H1 (cell line): ENCODE results near the gene IQGAP3. TPM values are rescaled to one million over a fixed set of nuclear protein-coding genes. Genes with fewer than 3 reads are reported as not detected.

Source experiments
- CTCF ChIA-PET: fragments of 300-600 bp; sonication (Branson Sonifier 250); formaldehyde crosslinking; loops from one replicate; lab custom pipeline; 2021; ENCODE audit not compliant: partially characterized antibody; lab: Charles Lee
- POLR2A ChIA-PET: fragments of 300-600 bp; sonication (Branson Sonifier 250); formaldehyde crosslinking; loops from one replicate; lab custom pipeline; 2021; ENCODE audit warnings: inconsistent platforms; ENCODE audit not compliant: partially characterized antibody; lab: Charles Lee
- DNase-seq, 2 experiments: peaks; one replicate each; pipeline versions ENCODE4 v3.0.0 to v3.0.0-alpha.2; 2010 to 2022; ENCODE audit warnings: low spot score in 2 of 2, low read depth in 1 of 2, mixed read lengths in 1 of 2
- FAIRE-seq: peaks from 2 replicates; lab custom pipeline; 2011; peaks lifted over from hg19 to GRCh38; lab: Jason Lieb, UNC
- H2AFZ ChIP-seq: 2 replicates; pipeline ENCODE4 v1.8.1; 2012; ENCODE audit warnings: low read length, inconsistent platforms
- H2AK5ac ChIP-seq: 2 replicates; pipeline ENCODE4 v1.6.1; 2013; ENCODE audit warnings: low read depth, low read length
- H2BK120ac ChIP-seq: replicated peaks from 2 replicates; pipeline ENCODE3; 2013; ENCODE audit warnings: low read depth, low read length, inconsistent platforms
- H2BK12ac ChIP-seq: 2 replicates; pipeline ENCODE4 v1.6.1; 2013; ENCODE audit warnings: low read depth, low read length
- H2BK15ac ChIP-seq: 2 replicates; pipeline ENCODE4 v1.6.1; 2013; ENCODE audit warnings: low read length
- H2BK20ac ChIP-seq: 2 replicates; pipeline ENCODE4 v1.6.1; 2013; ENCODE audit warnings: low read length
- H2BK5ac ChIP-seq: 2 replicates; pipeline ENCODE4 v1.6.1; 2013; ENCODE audit warnings: low read depth, low read length
- H3K14ac ChIP-seq: 2 replicates; pipeline ENCODE4 v1.6.1; 2013; ENCODE audit warnings: inconsistent platforms; ENCODE audit not compliant: insufficient read length
- H3K18ac ChIP-seq: 2 replicates; pipeline ENCODE4 v1.6.1; 2013; ENCODE audit warnings: low read length; ENCODE audit errors: extremely low read depth
- H3K23ac ChIP-seq: 2 replicates; pipeline ENCODE4 v1.6.1; 2013; ENCODE audit warnings: inconsistent platforms; ENCODE audit not compliant: insufficient read length
- H3K23me2 ChIP-seq: 2 replicates; pipeline ENCODE4 v1.6.1; 2013; ENCODE audit warnings: low read depth, low read length
- H3K27ac ChIP-seq: 2 replicates; pipeline ENCODE4 v1.6.1; 2011; ENCODE audit warnings: low read depth, low read length, inconsistent platforms
- H3K27me3 ChIP-seq, 4 experiments: replicated peaks in 1 of 4; 1 replicate in 1 of 4; 2 replicates in 3 of 4; pipeline versions ENCODE4 v1.6.1 to v1.8.1; 2011 to 2013; ENCODE audit warnings: low read length in 3 of 4, mild to moderate bottlenecking in 3 of 4, inconsistent platforms in 2 of 4, mixed read lengths in 2 of 4, moderate library complexity in 1 of 4; ENCODE audit not compliant: control insufficient read depth in 3 of 4, insufficient read depth in 3 of 4; ENCODE audit errors: extremely low read depth in 1 of 4
- H3K36me3 ChIP-seq, 4 experiments: 2 replicates each; pipeline versions ENCODE4 v1.6.1 to v1.8.1; 2011 to 2013; ENCODE audit warnings: mild to moderate bottlenecking in 4 of 4, low read length in 3 of 4, moderate library complexity in 2 of 4, control low read depth in 1 of 4, inconsistent platforms in 1 of 4; ENCODE audit not compliant: insufficient read depth in 4 of 4, control insufficient read depth in 2 of 4
- H3K4ac ChIP-seq: replicated peaks from 2 replicates; pipeline ENCODE3; 2013; ENCODE audit warnings: low read length, low read depth, mixed read lengths, inconsistent platforms; ENCODE audit not compliant: insufficient read length
- H3K4me1 ChIP-seq, 4 experiments: replicated peaks in 1 of 4; 1 replicate in 1 of 4; 2 replicates in 3 of 4; pipeline versions ENCODE4 v1.6.1 to v1.8.1; 2011 to 2013; ENCODE audit warnings: low read length in 3 of 4, inconsistent platforms in 2 of 4, mixed read lengths in 1 of 4; ENCODE audit not compliant: insufficient read depth in 4 of 4, control insufficient read depth in 3 of 4
- H3K4me2 ChIP-seq, 2 experiments: 2 replicates each; pipeline versions ENCODE4 v1.6.1 to v1.8.1; 2011 to 2013; ENCODE audit warnings: low read depth in 2 of 2, low read length in 2 of 2, control low read depth in 1 of 2, inconsistent platforms in 1 of 2, mild to moderate bottlenecking in 1 of 2; ENCODE audit not compliant: insufficient read depth in 1 of 2
- H3K4me3 ChIP-seq, 4 experiments: fragments of 200-600, 300-600 bp in 1 of 4; sonication (generic), shearing (Covaris generic), sonication (Bioruptor Twin) in 1 of 4; 2 replicates each; pipeline versions ENCODE4 v1.5.1 to v1.8.1; 2011 to 2016; ENCODE audit warnings: low read length in 4 of 4, low read depth in 3 of 4, control low read depth in 2 of 4, inconsistent platforms in 2 of 4, mild to moderate bottlenecking in 2 of 4, mixed read lengths in 1 of 4, moderate library complexity in 1 of 4; ENCODE audit not compliant: insufficient read depth in 2 of 4; ENCODE audit errors: extremely low read depth in 1 of 4
- H3K56ac ChIP-seq: replicated peaks from 2 replicates; pipeline ENCODE3; 2013; ENCODE audit warnings: low read depth, mild to moderate bottlenecking, mixed read lengths, low read length, inconsistent platforms; ENCODE audit not compliant: insufficient read length
- H3K79me1 ChIP-seq: 2 replicates; pipeline ENCODE4 v1.6.1; 2013; ENCODE audit warnings: low read depth, low read length, control low read depth
- H3K79me2 ChIP-seq, 2 experiments: 2 replicates each; pipeline versions ENCODE4 v1.6.1 to v1.8.1; 2012 to 2013; ENCODE audit warnings: low read length in 2 of 2, mild to moderate bottlenecking in 2 of 2, inconsistent platforms in 1 of 2; ENCODE audit not compliant: insufficient read depth in 2 of 2, control insufficient read depth in 1 of 2
- H3K9ac ChIP-seq, 4 experiments: replicated peaks in 1 of 4; 1 replicate in 1 of 4; 2 replicates in 3 of 4; pipeline versions ENCODE4 v1.6.1 to v1.8.1; 2011 to 2013; ENCODE audit warnings: low read depth in 3 of 4, low read length in 3 of 4, control low read depth in 2 of 4, mild to moderate bottlenecking in 2 of 4, moderate library complexity in 2 of 4, inconsistent platforms in 1 of 4; ENCODE audit errors: extremely low read depth in 1 of 4
- H3K9me3 ChIP-seq, 2 experiments: 2 replicates each; pipeline versions ENCODE4 v1.6.1 to v1.8.1; 2012 to 2013; ENCODE audit warnings: mild to moderate bottlenecking in 2 of 2, moderate library complexity in 2 of 2, control low read depth in 1 of 2, inconsistent platforms in 1 of 2, low read depth in 1 of 2, low read length in 1 of 2, mixed read lengths in 1 of 2; ENCODE audit not compliant: insufficient read depth in 2 of 2
- H4K20me1 ChIP-seq, 2 experiments: replicated peaks in 1 of 2; 2 replicates each; pipeline versions ENCODE3 to v1.8.1; 2011 to 2013; ENCODE audit warnings: inconsistent platforms in 2 of 2, low read length in 2 of 2, mild to moderate bottlenecking in 1 of 2; ENCODE audit not compliant: insufficient read depth in 2 of 2, control insufficient read depth in 1 of 2
- H4K5ac ChIP-seq: 2 replicates; pipeline ENCODE4 v1.6.1; 2013; ENCODE audit warnings: low read length, low read depth, mixed read lengths, inconsistent platforms; ENCODE audit not compliant: insufficient read length
- H4K8ac ChIP-seq: 2 replicates; pipeline ENCODE4 v1.8.0; 2013; ENCODE audit warnings: mild to moderate bottlenecking, moderate library complexity, low read length, inconsistent platforms; ENCODE audit not compliant: insufficient read depth; ENCODE audit errors: extremely low read depth
- H4K91ac ChIP-seq: replicated peaks from 2 replicates; pipeline ENCODE3; 2013; ENCODE audit warnings: low read length, mixed read lengths, inconsistent platforms; ENCODE audit not compliant: insufficient read length
- JUN ChIP-seq: IDR thresholded peaks from 2 replicates; pipeline ENCODE4 v1.6.1; 2011; ENCODE audit warnings: low read depth, mild to moderate bottlenecking, improper control_type of control experiment, low read length
- NANOG ChIP-seq: IDR thresholded peaks from 2 replicates; pipeline ENCODE4 v1.6.1; 2011; ENCODE audit warnings: low read length, low read depth, mild to moderate bottlenecking, inconsistent platforms; ENCODE audit not compliant: insufficient read depth, poor library complexity, severe bottlenecking
- RAD21 ChIP-seq, 2 experiments: IDR thresholded peaks in 1 of 2; conservative IDR thresholded peaks in 1 of 2; 2 replicates each; pipeline ENCODE4 v1.6.1; 2011; ENCODE audit warnings: low read depth in 2 of 2, low read length in 2 of 2, improper control_type of control experiment in 1 of 2, inconsistent platforms in 1 of 2, mild to moderate bottlenecking in 1 of 2, moderate library complexity in 1 of 2
- RNF2 ChIP-seq: fragments of 200-900, 300-1000 bp; sonication (generic); IDR thresholded peaks from 2 replicates; pipeline ENCODE4 v1.7.1; 2016; ENCODE audit warnings: borderline replicate concordance, low read depth, mild to moderate bottlenecking, antibody characterized with exemption, low read length; ENCODE audit not compliant: poor library complexity, severe bottlenecking; ENCODE audit errors: missing control alignments
- WGBS, 2 experiments: shearing (Covaris generic) in 1 of 2; methylation state at CpG; one replicate each; pipeline versions ENCODE4 v1.1.6 to v1.1.7; 2013 to 2015; ENCODE audit warnings: low lambda C conversion rate in 2 of 2, mixed read lengths in 2 of 2, inconsistent platforms in 1 of 2, low coverage in 1 of 2, missing lambda C conversion rate in 1 of 2; ENCODE audit not compliant: insufficient replicate concordance in 2 of 2, insufficient coverage in 1 of 2, insufficient read length in 1 of 2; ENCODE audit errors: extremely low coverage in 1 of 2, missing lambda C conversion rate in 1 of 2; 5-methylcytosine and 5-hydroxymethylcytosine counted together
- polyA plus RNA-seq, 7 experiments: library from polyadenylated mRNA; depleted of rRNA in 3 of 7; stranded (reverse) in 5 of 7; unstranded in 2 of 7; fragments of >200 nt in 5 of 7; fragments of 200-250 nt in 2 of 7; gene quantifications; 1 replicate in 5 of 7; 2 replicates in 1 of 7; 4 replicates in 1 of 7; pipeline versions ENCODE4 v1.2.1 to v1.2.3, GENCODE V29; 2011 to 2013; ENCODE audit warnings: missing spikeins in 2 of 7, mixed read lengths in 2 of 7
- total RNA-seq: library from RNA; stranded (reverse); fragmentation: NEBNext Ultra II Directional; extraction: Animal tissue kit (Norgen Biotek cat#: 25700); gene quantifications from 2 replicates; pipeline ENCODE4 v1.2.1, GENCODE V29; 2021

IQGAP3 gene
- total and polyA plus RNA-seq, 2 of the 8 experiments (the other 6 are each of a cell fraction or from before 2014, with no cell fraction given) = 14.6 to 22.3 TPM

DNA sequence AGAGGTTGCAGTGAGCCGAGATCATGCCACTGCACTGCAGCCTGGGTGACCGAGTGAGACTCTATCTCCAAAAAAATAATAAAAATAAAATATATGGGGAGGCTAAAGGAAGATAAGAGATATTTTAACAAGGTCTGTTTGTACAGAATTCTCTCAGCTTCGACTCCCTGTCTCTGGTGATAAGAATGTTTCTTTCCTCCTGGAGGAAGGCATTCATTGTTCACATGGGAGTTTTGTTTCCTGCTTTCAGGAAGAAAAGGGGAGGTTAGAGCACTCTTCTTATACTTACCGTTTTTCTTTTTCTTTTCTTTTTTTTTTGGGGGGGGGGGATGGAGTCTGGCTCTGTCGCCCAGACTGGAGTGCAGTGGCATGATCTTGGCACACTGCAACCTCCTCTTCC, 17.2 kb upstream of the IQGAP3 start:
- Histone ChIP-seq H2BK15ac (no peak overlapping the region), H3K27me3 (no peaks in the 10 kb centered on the region), H4K20me1 (peaks cover 0 to 3% of the 10 kb centered on the region in 2 experiments), H4K91ac (no peak overlapping the region), H3K4me1 (peaks cover 0 to 16% (median 4%) of the 10 kb centered on the region in 4 experiments; a peak in 6 of 7 replicates), H3K9me3 (no peaks in the 10 kb centered on the region), H4K5ac (no peak overlapping the region), H3K4me3 (no peak overlapping the region), H3K4me2 (no peak overlapping the region), H3K9ac (no peak overlapping the region), H3K18ac (no peak overlapping the region), H3K56ac (no peak overlapping the region), H3K23me2 (peaks cover 10% of the 10 kb centered on the region), H3K79me1 (0 out of 2 replicates have a peak, but pooled peaks cover 2% of the 10 kb centered on the region), H4K8ac (no peak overlapping the region), H2AK5ac (no peak overlapping the region), H3K4ac (no peak overlapping the region), H3K79me2 (no peaks in the 10 kb centered on the region), H2AFZ (no peak overlapping the region), H2BK5ac (no peak overlapping the region), H2BK12ac (no peak overlapping the region), H3K23ac (no peak overlapping the region), H3K27ac (no peak overlapping the region), H2BK20ac (no peak overlapping the region), H3K36me3 (peaks cover under 1 to 15% (median 4%) of the 10 kb centered on the region in 4 experiments; a peak in 5 of 8 replicates), H2BK120ac (no peak overlapping the region), H3K14ac (no peak overlapping the region)
- DNase-seq (no peak), FAIRE-seq (no peak)
- ChIA-PET POLR2A (interaction anchor here (1.3 kb wide), 1 partner anchor 11 kb away, joined by 3 read pairs; no protein-coding TSS in a partner anchor), CTCF (interaction anchor here (0.7 to 2.5 kb wide), 5 partner anchors 12 to 198 kb away, joined by 3 to 12 read pairs (median 7); partner anchors contain the start of genes GPATCH4 and HAPLN2)
- WGBS, 2 experiments = 87% methylated on average over 3 of the region's 5 CpGs; no CpG with 5 or more reads in 1 of the 2 experiments
- TF ChIP-seq JUN = no peak
- no peak for TF ChIP-seq RAD21 (IDR thresholded peaks at IDR 0.05 in 1 of 2, conservative IDR thresholded peaks at IDR 0.05 in 1 of 2; ENCODE audit: low read depth in 2 of 2, low read length in 2 of 2)
- TF ChIP-seq NANOG = no peak
- TF ChIP-seq RNF2 = no peak
